B cell (primary cell): ENCODE measurements around the gene TIMP2. TPM values are rescaled to one million over a fixed set of nuclear protein-coding genes. Genes with fewer than 3 reads are reported as not detected.

Source experiments
- ATAC-seq: fragments of 200-7000 bp; cut with Tn5 transposase; one replicate; pipeline ENCODE4 v1.10.0; 2021; ENCODE audit warnings: low read depth, mild to moderate bottlenecking, moderate number of reproducible peaks, moderate library complexity
- CTCF ChIA-PET: fragments of 350-600 bp; sonication (Branson Sonifier 250); formaldehyde crosslinking; loops from one replicate; lab custom pipeline; 2021; ENCODE audit warnings: antibody characterized with exemption, inconsistent platforms; lab: Charles Lee
- POLR2A ChIA-PET: fragments of 350-600 bp; sonication (Branson Sonifier 250); formaldehyde crosslinking; loops from one replicate; lab custom pipeline; 2021; ENCODE audit warnings: antibody characterized with exemption; lab: Charles Lee
- DNase-seq: peaks from one replicate; pipeline ENCODE4 v3.0.0; 2013
- H2AFZ ChIP-seq: 2 replicates; pipeline ENCODE4 v1.6.1; 2012; ENCODE audit warnings: mild to moderate bottlenecking, low read depth, low read length; ENCODE audit not compliant: insufficient read depth, poor library complexity, severe bottlenecking
- H3K27ac ChIP-seq, 2 donors: 1 replicate in 1 of 2; 2 replicates in 1 of 2; pipeline ENCODE4 v1.5.1; 2012 to 2013; ENCODE audit warnings: low read length in 2 of 2, mild to moderate bottlenecking in 2 of 2, moderate library complexity in 1 of 2
- H3K27me3 ChIP-seq, 4 experiments: fragments of 200-600 bp in 1 of 4; sonication (generic) in 1 of 4; replicated peaks in 1 of 4; 1 replicate in 2 of 4; 2 replicates in 2 of 4; pipeline versions ENCODE4 v1.6.1 to v1.7.0; 2013 to 2016; ENCODE audit warnings: low read length in 3 of 4, mild to moderate bottlenecking in 2 of 4, mixed read lengths in 1 of 4, moderate library complexity in 1 of 4; ENCODE audit not compliant: insufficient read depth in 4 of 4, control insufficient read depth in 3 of 4; ENCODE audit errors: control extremely low read depth in 1 of 4
- H3K36me3 ChIP-seq, 2 experiments: replicated peaks in 1 of 2; 1 replicate in 1 of 2; 2 replicates in 1 of 2; pipeline versions ENCODE4 v1.6.1 to v1.7.1; 2013; ENCODE audit warnings: low read length in 1 of 2; ENCODE audit not compliant: insufficient read depth in 2 of 2, control insufficient read depth in 1 of 2; ENCODE audit errors: control extremely low read depth in 1 of 2, extremely low read depth in 1 of 2
- H3K4me1 ChIP-seq, 2 donors: fragments of 200-600 bp in 1 of 2; sonication (generic) in 1 of 2; 1 replicate in 1 of 2; 2 replicates in 1 of 2; pipeline versions ENCODE4 v1.5.1 to v1.6.1; 2013 to 2017; ENCODE audit warnings: low read length in 2 of 2; ENCODE audit not compliant: control insufficient read depth in 2 of 2, insufficient read depth in 2 of 2
- H3K4me2 ChIP-seq: replicated peaks from 2 replicates; pipeline ENCODE3; 2012; ENCODE audit warnings: mild to moderate bottlenecking, low read depth, low read length; ENCODE audit not compliant: poor library complexity, severe bottlenecking
- H3K4me3 ChIP-seq, 5 experiments: fragments of 200-600 bp in 1 of 5; sonication (generic) in 1 of 5; 1 replicate in 3 of 5; 2 replicates in 2 of 5; pipeline versions ENCODE4 v1.5.1 to v1.7.0; 2011 to 2016; ENCODE audit warnings: low read length in 4 of 5, mild to moderate bottlenecking in 4 of 5, low read depth in 2 of 5, control low read depth in 1 of 5, moderate library complexity in 1 of 5; ENCODE audit not compliant: insufficient read depth in 1 of 5; ENCODE audit errors: control extremely low read depth in 1 of 5, extremely low read depth in 1 of 5
- H3K79me2 ChIP-seq: fragments of 200-600 bp; sonication (generic); one replicate; pipeline ENCODE4 v1.6.0; 2016; ENCODE audit warnings: low read length; ENCODE audit not compliant: control insufficient read depth, insufficient read depth
- H3K9ac ChIP-seq: fragments of 200-600 bp; sonication (generic); 2 replicates; pipeline ENCODE4 v1.6.1; 2017; ENCODE audit warnings: mild to moderate bottlenecking, low read length, moderate library complexity
- H3K9me3 ChIP-seq, 3 donors: one replicate each; pipeline versions ENCODE4 v1.6.1 to v1.7.1; 2013; ENCODE audit warnings: low read length in 2 of 3; ENCODE audit not compliant: control insufficient read depth in 2 of 3, insufficient read depth in 1 of 3; ENCODE audit errors: control extremely low read depth in 1 of 3
- H4K20me1 ChIP-seq: 2 replicates; pipeline ENCODE4 v1.6.0; 2012; ENCODE audit warnings: mild to moderate bottlenecking, low read length; ENCODE audit not compliant: insufficient read depth, control insufficient read depth, poor library complexity, severe bottlenecking
- H3K27ac Mint-ChIP-seq: one replicate; pipeline ENCODE4 v1.8.0; 2021; ENCODE audit warnings: mixed read lengths
- H3K27me3 Mint-ChIP-seq: one replicate; pipeline ENCODE4 v1.8.0; 2021; ENCODE audit warnings: mixed read lengths
- H3K4me1 Mint-ChIP-seq: one replicate; pipeline ENCODE4 v1.8.0; 2021; ENCODE audit warnings: mixed read lengths
- H3K4me3 Mint-ChIP-seq: one replicate; pipeline ENCODE4 v1.8.0; 2021; ENCODE audit warnings: mixed read lengths
- H3K9me3 Mint-ChIP-seq: one replicate; pipeline ENCODE4 v1.8.0; 2022; ENCODE audit warnings: mixed read lengths; ENCODE audit not compliant: insufficient read depth
- EZH2 ChIP-seq: IDR thresholded peaks from 2 replicates; pipeline ENCODE4 v1.6.1; 2012; ENCODE audit warnings: borderline replicate concordance, low read depth, mild to moderate bottlenecking, moderate library complexity, low read length; ENCODE audit not compliant: insufficient read depth, poor library complexity, severe bottlenecking
- WGBS: methylation state at CpG from one replicate; pipeline ENCODE4 v1.1.5; 2013; ENCODE audit warnings: missing lambda C conversion rate; ENCODE audit not compliant: insufficient coverage; 5-methylcytosine and 5-hydroxymethylcytosine counted together
- intact Hi-C: fragments of 100-400 bp; cut with micrococcal nuclease; formaldehyde crosslinking; loops from one replicate; pipeline ENCODE4 v1.10.0; 2022
- polyA plus RNA-seq: library from polyadenylated mRNA; depleted of rRNA; stranded (reverse); fragments of >200 nt; gene quantifications from 2 replicates; pipeline ENCODE4 v1.2.3, GENCODE V29; 2012
- total RNA-seq, 2 donors: library from RNA; stranded (reverse); fragments of 120-200 nt in 1 of 2; gene quantifications; 1 replicate in 1 of 2; 2 replicates in 1 of 2; pipeline versions ENCODE4 v1.2.3 to v1.2.4, GENCODE V29; 2013 to 2022
- TF ChIP-seq, protein P1 (sequence below): fragments of 200-600 bp; IDR thresholded peaks from one replicate; pipeline ENCODE4 v1.8.0; 2022; ENCODE audit warnings: antibody characterized with exemption, mild to moderate bottlenecking

TIMP2 gene
- total and polyA plus RNA-seq, 2 donors (not counting 1 experiment from before 2014, with no cell fraction given), result 4.8 to 10.0 TPM

DNA sequence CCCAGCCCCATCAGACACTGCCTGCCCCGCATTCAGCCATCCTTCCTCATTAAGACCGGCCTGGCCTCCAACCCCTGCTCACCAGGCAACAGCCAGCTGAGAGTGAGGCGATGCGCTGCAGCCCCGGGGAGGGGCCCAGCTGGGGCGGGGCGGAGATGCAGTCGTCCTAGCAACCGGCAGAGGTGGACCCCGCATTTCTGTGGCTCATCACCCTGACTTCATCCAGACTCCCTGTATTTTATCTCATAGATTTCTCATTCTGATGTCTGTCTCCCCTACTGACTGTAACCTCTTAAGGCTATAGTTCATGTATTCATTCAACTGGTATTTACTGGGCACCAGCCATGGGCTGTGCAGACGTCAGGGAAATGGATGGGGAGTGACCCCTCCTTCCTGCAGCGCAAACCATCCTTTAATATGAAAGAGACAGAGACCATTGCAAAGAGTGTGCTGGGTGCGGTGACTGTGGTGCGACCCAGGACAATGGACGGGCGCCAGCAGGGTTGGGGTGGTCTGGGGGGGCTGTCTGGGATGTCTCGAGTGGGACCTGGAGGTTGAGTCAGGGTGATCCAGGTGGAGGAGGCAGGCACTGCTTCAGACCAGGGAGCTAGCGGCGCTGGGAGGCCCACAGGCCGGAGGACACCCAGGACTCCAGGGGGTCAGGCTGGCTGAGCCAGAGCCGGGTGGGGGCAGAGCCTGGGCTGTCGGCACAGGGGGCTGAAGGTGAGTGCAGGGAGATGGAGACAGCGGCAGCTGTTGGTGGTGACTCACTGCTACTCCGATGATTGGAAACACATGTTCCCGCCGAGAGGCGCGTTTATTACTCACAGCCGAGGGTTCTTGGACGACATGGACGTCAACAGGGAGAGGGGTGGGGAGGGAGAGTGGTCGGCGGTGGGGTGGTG lies 10.5 kb upstream of the TIMP2 start:
- no peaks in the 10 kb centered on the region for H3K36me3 ChIP-seq
- no peaks in the 10 kb centered on the region for H3K4me1 Mint-ChIP-seq
- ChIA-PET POLR2A (no interaction called here), CTCF (interaction anchor here (0.6 kb wide), 1 partner anchor 36 kb away, joined by 3 read pairs; no protein-coding TSS in a partner anchor)
- no peak overlapping the region for H3K27ac Mint-ChIP-seq
- intact Hi-C loops, result no loop called here
- no peaks in the 10 kb centered on the region for H3K79me2 ChIP-seq
- no peaks in the 10 kb centered on the region for H4K20me1 ChIP-seq
- ATAC-seq (no peak), DNase-seq (no peak)
- TF ChIP-seq, protein P1, sequence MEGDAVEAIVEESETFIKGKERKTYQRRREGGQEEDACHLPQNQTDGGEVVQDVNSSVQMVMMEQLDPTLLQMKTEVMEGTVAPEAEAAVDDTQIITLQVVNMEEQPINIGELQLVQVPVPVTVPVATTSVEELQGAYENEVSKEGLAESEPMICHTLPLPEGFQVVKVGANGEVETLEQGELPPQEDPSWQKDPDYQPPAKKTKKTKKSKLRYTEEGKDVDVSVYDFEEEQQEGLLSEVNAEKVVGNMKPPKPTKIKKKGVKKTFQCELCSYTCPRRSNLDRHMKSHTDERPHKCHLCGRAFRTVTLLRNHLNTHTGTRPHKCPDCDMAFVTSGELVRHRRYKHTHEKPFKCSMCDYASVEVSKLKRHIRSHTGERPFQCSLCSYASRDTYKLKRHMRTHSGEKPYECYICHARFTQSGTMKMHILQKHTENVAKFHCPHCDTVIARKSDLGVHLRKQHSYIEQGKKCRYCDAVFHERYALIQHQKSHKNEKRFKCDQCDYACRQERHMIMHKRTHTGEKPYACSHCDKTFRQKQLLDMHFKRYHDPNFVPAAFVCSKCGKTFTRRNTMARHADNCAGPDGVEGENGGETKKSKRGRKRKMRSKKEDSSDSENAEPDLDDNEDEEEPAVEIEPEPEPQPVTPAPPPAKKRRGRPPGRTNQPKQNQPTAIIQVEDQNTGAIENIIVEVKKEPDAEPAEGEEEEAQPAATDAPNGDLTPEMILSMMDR, result no peak
- no peak for TF ChIP-seq EZH2
- H3K9ac ChIP-seq, result no peak overlapping the region
- no peaks in the 10 kb centered on the region for H3K9me3 ChIP-seq
- no peaks in the 10 kb centered on the region for H3K9me3 Mint-ChIP-seq
- H3K27ac ChIP-seq, result no peak overlapping the region
- peaks cover 11% of the 10 kb centered on the region for H3K27me3 Mint-ChIP-seq
- H3K4me3 ChIP-seq, result no peak overlapping the region
- no peak overlapping the region for H3K4me2 ChIP-seq
- WGBS, result 90% methylated on average over 26 of the region's 33 CpGs
- peaks cover 0 to 8% of the 10 kb centered on the region in 2 donors for H3K4me1 ChIP-seq
- no peak overlapping the region for H2AFZ ChIP-seq
- H3K4me3 Mint-ChIP-seq, result no peak overlapping the region
- peaks cover 0 to 11% (median 1%) of the 10 kb centered on the region in 4 experiments for H3K27me3 ChIP-seq
